Endothelial cell (in vitro differentiated cells): ENCODE results near the gene PPCS. TPM values are rescaled to one million over a fixed set of nuclear protein-coding genes. Genes with fewer than 3 reads are reported as not detected.

Experiments
- DNase-seq: peaks from one replicate; pipeline ENCODE4 v3.0.0; 2021; ENCODE audit warnings: low spot score
- H3K27ac Mint-ChIP-seq: one replicate; pipeline ENCODE4 v1.8.0; 2021; ENCODE audit warnings: mixed read lengths, inconsistent platforms; ENCODE audit not compliant: unreplicated experiment
- H3K27me3 Mint-ChIP-seq: one replicate; pipeline ENCODE4 v1.8.0; 2021; ENCODE audit warnings: mild to moderate bottlenecking, moderate library complexity, mixed read lengths, inconsistent platforms; ENCODE audit not compliant: unreplicated experiment
- H3K36me3 Mint-ChIP-seq: one replicate; pipeline ENCODE4 v1.8.0; 2021; ENCODE audit warnings: mild to moderate bottlenecking, low read depth, mixed read lengths, inconsistent platforms; ENCODE audit not compliant: unreplicated experiment
- H3K4me1 Mint-ChIP-seq: one replicate; pipeline ENCODE4 v1.8.0; 2021; ENCODE audit warnings: mild to moderate bottlenecking, mixed read lengths, inconsistent platforms; ENCODE audit not compliant: unreplicated experiment
- H3K4me3 Mint-ChIP-seq: one replicate; pipeline ENCODE4 v1.8.0; 2021; ENCODE audit warnings: mild to moderate bottlenecking, mixed read lengths, inconsistent platforms; ENCODE audit not compliant: unreplicated experiment
- H3K9me3 Mint-ChIP-seq: one replicate; pipeline ENCODE4 v1.8.0; 2021; ENCODE audit warnings: mixed read lengths, inconsistent platforms; ENCODE audit not compliant: unreplicated experiment
- total RNA-seq: library from RNA; stranded (reverse); fragmentation: NEBNext Ultra II Directional; extraction: Animal tissue kit (Norgen Biotek cat#: 25700); gene quantifications from one replicate; pipeline ENCODE4 v1.2.1, GENCODE V29; 2021; ENCODE audit not compliant: unreplicated experiment
- TF ChIP-seq, protein P1 (sequence below): fragments of 200-600 bp; sonication (generic); IDR thresholded peaks from one replicate; pipeline ENCODE4 v1.5.0; 2021; ENCODE audit warnings: antibody characterized with exemption; ENCODE audit not compliant: unreplicated experiment

Gene PPCS
- total RNA-seq, 1 donor from 2014 or later: 32.2 TPM

DNA sequence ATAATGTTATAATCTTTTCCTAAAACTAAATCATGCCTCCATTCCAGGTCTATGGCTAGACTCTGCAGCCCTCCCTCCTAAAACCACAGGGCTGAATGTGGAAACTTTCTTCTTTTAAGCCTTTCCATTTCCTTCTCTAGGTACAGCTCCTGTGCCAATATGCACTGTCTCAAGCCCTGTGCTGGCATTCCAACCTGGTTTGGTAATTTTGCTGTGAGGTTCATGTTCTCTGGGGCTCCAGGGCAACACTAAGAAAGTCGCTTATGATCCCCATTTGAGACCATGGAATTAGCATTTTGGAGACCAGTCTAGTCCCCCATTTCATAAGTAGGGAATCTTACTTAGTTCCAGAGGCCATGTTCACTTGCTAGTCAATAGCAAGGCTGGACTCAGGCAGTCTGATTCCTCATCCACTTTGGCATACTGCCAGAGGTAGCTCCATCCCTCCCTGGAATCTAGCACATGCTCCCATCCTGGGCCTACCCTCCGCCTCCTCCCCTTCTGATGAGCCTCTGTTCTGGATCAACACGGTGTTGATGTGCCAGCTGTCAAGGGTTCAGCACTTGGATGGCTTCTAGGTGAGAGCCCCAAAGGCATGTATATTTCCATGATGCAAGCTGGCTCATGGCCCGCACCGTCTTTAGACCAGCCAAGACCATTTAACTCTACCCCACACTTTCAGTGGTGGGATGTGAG, 37.1 kb upstream of the PPCS start:
- DNase-seq: no peak
- peaks cover 10% of the 10 kb centered on the region for H3K4me1 Mint-ChIP-seq
- no peak overlapping the region for H3K27ac Mint-ChIP-seq
- TF ChIP-seq, protein P1, sequence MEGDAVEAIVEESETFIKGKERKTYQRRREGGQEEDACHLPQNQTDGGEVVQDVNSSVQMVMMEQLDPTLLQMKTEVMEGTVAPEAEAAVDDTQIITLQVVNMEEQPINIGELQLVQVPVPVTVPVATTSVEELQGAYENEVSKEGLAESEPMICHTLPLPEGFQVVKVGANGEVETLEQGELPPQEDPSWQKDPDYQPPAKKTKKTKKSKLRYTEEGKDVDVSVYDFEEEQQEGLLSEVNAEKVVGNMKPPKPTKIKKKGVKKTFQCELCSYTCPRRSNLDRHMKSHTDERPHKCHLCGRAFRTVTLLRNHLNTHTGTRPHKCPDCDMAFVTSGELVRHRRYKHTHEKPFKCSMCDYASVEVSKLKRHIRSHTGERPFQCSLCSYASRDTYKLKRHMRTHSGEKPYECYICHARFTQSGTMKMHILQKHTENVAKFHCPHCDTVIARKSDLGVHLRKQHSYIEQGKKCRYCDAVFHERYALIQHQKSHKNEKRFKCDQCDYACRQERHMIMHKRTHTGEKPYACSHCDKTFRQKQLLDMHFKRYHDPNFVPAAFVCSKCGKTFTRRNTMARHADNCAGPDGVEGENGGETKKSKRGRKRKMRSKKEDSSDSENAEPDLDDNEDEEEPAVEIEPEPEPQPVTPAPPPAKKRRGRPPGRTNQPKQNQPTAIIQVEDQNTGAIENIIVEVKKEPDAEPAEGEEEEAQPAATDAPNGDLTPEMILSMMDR: no peak
- H3K9me3 Mint-ChIP-seq: no peaks in the 10 kb centered on the region
- H3K27me3 Mint-ChIP-seq: no peaks in the 10 kb centered on the region
- no peak overlapping the region for H3K4me3 Mint-ChIP-seq
- H3K36me3 Mint-ChIP-seq: no peaks in the 10 kb centered on the region

DNA sequence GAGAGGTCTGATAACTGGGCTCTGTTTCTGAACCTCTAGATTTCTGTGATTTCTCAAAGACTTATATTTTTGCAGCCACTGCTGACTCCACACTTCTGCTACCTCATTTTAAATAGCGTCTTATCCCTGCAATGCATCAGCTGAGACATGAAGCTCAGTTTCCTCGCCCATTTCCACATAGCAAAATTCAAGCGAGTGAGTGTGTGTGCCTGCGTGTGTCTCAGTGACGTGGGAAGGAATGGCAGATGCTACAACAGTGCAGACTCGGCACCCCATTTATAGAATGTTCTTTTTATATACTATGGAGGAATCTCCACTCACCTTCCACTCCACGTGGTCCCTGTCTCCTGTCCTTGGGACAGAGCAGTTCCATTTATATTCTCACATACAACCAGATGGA, 36.2 kb upstream of the PPCS start:
- DNase-seq: no peak
- H3K27ac Mint-ChIP-seq: no peak overlapping the region

DNA sequence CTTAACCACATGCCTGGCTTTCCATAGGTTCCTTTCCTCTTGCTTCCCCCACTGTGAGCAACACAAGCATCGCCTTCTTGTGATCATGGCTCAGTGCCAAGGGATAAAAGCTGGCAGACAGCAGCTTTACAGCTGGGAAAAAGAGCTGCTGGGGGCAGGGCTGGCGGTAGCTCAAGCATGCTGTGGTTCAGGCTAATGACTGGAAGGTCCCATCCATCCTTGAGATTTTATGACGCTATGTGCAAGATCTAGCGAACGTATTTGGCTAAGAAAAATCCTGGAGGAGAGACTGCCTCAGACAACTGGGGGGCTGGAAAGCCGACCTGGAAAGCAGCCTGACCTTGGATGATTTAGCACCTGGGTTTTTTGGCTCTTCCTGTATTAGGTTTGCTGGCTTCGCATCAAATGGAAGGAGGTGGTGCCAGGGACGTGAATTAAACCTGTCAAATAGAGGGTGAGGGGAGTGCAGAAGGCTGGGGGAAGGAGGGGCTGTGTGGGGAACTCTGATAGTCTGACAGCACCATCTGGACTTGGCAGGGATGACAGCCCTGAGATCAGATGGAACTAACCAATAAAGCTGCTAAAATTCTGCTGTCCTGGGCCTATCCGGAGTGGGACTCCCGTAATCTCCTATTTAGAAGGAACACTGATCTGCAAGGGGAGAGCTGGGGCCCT, 35.3 kb upstream of the PPCS start:
- Mint-ChIP-seq H3K36me3 (no peaks in the 10 kb centered on the region), H3K9me3 (no peaks in the 10 kb centered on the region), H3K4me3 (no peak overlapping the region), H3K27ac (no peak overlapping the region), H3K27me3 (no peaks in the 10 kb centered on the region), H3K4me1 (peaks cover 14% of the 10 kb centered on the region)
- DNase-seq: no peak
- TF ChIP-seq, protein P1: no peak

More for the DNA sequence above, 36.2 kb upstream of the PPCS start:
- no peaks in the 10 kb centered on the region for H3K36me3 Mint-ChIP-seq
- peak overlapping the region; percentile 4 for H3K4me3 Mint-ChIP-seq
- H3K9me3 Mint-ChIP-seq: no peaks in the 10 kb centered on the region
- H3K4me1 Mint-ChIP-seq: peaks cover 14% of the 10 kb centered on the region
- no peaks in the 10 kb centered on the region for H3K27me3 Mint-ChIP-seq
- TF ChIP-seq, protein P1: no peak

DNA sequence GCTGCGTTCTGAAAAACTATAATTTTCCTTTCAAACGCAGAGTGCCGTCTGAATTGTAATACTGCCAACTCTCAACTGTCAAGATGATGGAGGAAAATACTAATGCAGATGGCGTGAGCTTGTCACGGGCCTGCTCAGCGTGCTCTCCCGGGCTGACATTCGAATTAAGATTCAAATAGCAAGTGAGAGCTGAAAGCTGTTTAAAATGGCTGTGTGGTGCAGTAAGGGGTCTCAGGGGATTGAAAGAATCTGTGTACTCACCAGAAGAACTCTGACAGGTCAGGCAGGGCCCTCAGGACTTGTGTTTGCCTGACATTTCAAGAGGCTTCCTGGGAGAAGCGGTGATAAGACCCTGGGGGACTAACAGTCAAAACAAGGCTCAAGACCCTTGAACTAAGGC, 33.6 kb upstream of the PPCS start:
- Mint-ChIP-seq H3K4me1 (peaks cover 20% of the 10 kb centered on the region), H3K27ac (no peak overlapping the region), H3K4me3 (no peak overlapping the region), H3K36me3 (no peaks in the 10 kb centered on the region), H3K9me3 (no peaks in the 10 kb centered on the region), H3K27me3 (no peaks in the 10 kb centered on the region)
- TF ChIP-seq, protein P1: no peak
- no peak for DNase-seq

DNA sequence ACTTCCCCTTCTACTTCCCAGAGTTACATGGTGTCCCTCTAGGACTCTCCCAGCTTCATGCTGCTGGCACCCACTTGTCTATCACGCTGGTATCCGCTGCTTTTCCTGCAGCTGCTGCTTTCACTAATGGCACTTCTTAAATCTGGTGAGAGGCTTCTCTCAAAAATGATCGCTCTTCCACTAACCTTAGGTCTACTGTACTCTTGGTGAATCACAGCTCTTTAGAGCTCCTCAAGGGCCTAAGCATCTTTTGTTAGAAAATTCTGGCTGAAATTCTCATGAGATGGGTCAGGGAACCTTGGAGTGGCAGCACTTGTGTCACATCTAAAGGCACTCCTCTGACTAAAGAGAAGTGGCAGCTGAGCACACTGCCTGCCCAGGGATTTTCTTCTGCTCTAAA, 32.7 kb upstream of the PPCS start:
- Mint-ChIP-seq H3K36me3 (no peaks in the 10 kb centered on the region), H3K27ac (no peak overlapping the region), H3K27me3 (no peaks in the 10 kb centered on the region), H3K9me3 (no peaks in the 10 kb centered on the region), H3K4me1 (peaks cover 20% of the 10 kb centered on the region), H3K4me3 (no peak overlapping the region)
- no peak for DNase-seq
- TF ChIP-seq, protein P1: no peak
